Fibroblast of villous mesenchyme (primary cell): ENCODE measurements around the gene NPAS4. TPM values are rescaled to one million over a fixed set of nuclear protein-coding genes. Genes with fewer than 3 reads are reported as not detected.

ENCODE experiments used
- DNase-seq: peaks from one replicate; pipeline ENCODE4 v3.0.0-alpha.2; 2010; ENCODE audit warnings: low read depth
- H3K4me3 ChIP-seq: 2 replicates; pipeline ENCODE4 v1.5.1; 2011; ENCODE audit warnings: low read depth, mild to moderate bottlenecking, low read length
- CTCF ChIP-seq: IDR thresholded peaks from 2 replicates; pipeline ENCODE4 v1.5.1; 2012; ENCODE audit warnings: low read depth, mild to moderate bottlenecking, low read length; ENCODE audit not compliant: insufficient read depth
- small RNA-seq: library from RNA; depleted of rRNA; stranded (forward); fragments of <200 nt; gene quantifications from one replicate; pipeline ENCODE3, GENCODE V24; 2012
- total RNA-seq: library from RNA; depleted of rRNA; stranded (reverse); fragments of >200 nt; gene quantifications from 2 replicates; pipeline ENCODE4 v1.2.3, GENCODE V29; 2012

The NPAS4 gene
- total RNA-seq, 1 donor, result not detected

GRCh38 chr11:66472054-66472453 lies 51.2 kb downstream of the NPAS4 start:
- TF ChIP-seq CTCF, result no peak
- no peak overlapping the region for H3K4me3 ChIP-seq
- DNase-seq, result no peak

GRCh38 chr11:66473167-66473566 lies 52.3 kb downstream of the NPAS4 start:
- no peak for TF ChIP-seq CTCF
- DNase-seq, result no peak
- no peak overlapping the region for H3K4me3 ChIP-seq

GRCh38 chr11:66473608-66474515 lies 53.0 kb downstream of the NPAS4 start:
- no peak overlapping the region for H3K4me3 ChIP-seq
- TF ChIP-seq CTCF, result no peak
- DNase-seq, result no peak

- DNase-seq, result no peak
- TF ChIP-seq CTCF, result no peak
- no peak overlapping the region for H3K4me3 ChIP-seq
These were observed 54.7 kb downstream of the NPAS4 start for GRCh38 chr11:66475349-66476172.

Small RNA genes lying within 50 kb of the gene (small RNA-seq; reads per million reads assigned to genes)
- gene RF00017 (not detected), gene RF00416 (not detected), gene RNU1-84P (6.3 reads per million, percentile 85 among the genes with 10 or more reads in this experiment)

Other genes with a start within 250 kb of the NPAS4 start
- 18.7 and 24.6 TPM in 2 replicates for gene KLC2, start 163.3 kb upstream of the NPAS4 start, total RNA-seq
- 88.9 and 89.5 TPM in 2 replicates for gene RAB1B, start 152.4 kb upstream of the NPAS4 start, total RNA-seq
- gene CNIH2, start 142.9 kb upstream of the NPAS4 start, total RNA-seq, result 0.43 and 0.64 TPM in 2 replicates
- 187 and 189 TPM in 2 replicates for gene YIF1A, start 131.9 kb upstream of the NPAS4 start, total RNA-seq
- gene TMEM151A, start 129.1 kb upstream of the NPAS4 start, total RNA-seq, result under 0.01 TPM in 1 of 2 replicates, not detected in the other
- 85.1 and 108 TPM in 2 replicates for gene CD248, start 104.0 kb upstream of the NPAS4 start, total RNA-seq
- gene RIN1, start 84.6 kb upstream of the NPAS4 start, total RNA-seq, result 19.0 and 23.8 TPM in 2 replicates
- 42.3 and 47.0 TPM in 2 replicates for gene BRMS1, start 75.9 kb upstream of the NPAS4 start, total RNA-seq
- 21.6 and 25.0 TPM in 2 replicates for gene B4GAT1, start 73.4 kb upstream of the NPAS4 start, total RNA-seq
- gene SLC29A2, start 49.3 kb upstream of the NPAS4 start, total RNA-seq, result 0.64 and 0.86 TPM in 2 replicates
- gene MRPL11, start 17.8 kb downstream of the NPAS4 start, total RNA-seq, result 38.0 and 46.7 TPM in 2 replicates
- 10.8 and 13.2 TPM in 2 replicates for gene PELI3, start 45.9 kb downstream of the NPAS4 start, total RNA-seq
- gene DPP3, start 59.4 kb downstream of the NPAS4 start, total RNA-seq, result 67.6 and 70.4 TPM in 2 replicates
- 25.4 and 34.5 TPM in 2 replicates for gene BBS1, start 89.6 kb downstream of the NPAS4 start, total RNA-seq
- 9.5 and 11.0 TPM in 2 replicates for gene ZDHHC24, start 125.0 kb downstream of the NPAS4 start, total RNA-seq
- gene ACTN3, start 125.9 kb downstream of the NPAS4 start, total RNA-seq, result under 0.01 TPM in 1 of 2 replicates, not detected in the other
- gene CTSF, start 147.6 kb downstream of the NPAS4 start, total RNA-seq, result 9.9 and 12.6 TPM in 2 replicates
- 0.43 and 0.64 TPM in 2 replicates for gene CCDC87, start 172.0 kb downstream of the NPAS4 start, total RNA-seq
- 34.5 and 35.4 TPM in 2 replicates for gene CCS, start 172.2 kb downstream of the NPAS4 start, total RNA-seq
- 24.8 and 32.8 TPM in 2 replicates for gene RBM14, start 195.6 kb downstream of the NPAS4 start, total RNA-seq
- gene RBM4, start 217.7 kb downstream of the NPAS4 start, total RNA-seq, result 84.4 and 118 TPM in 2 replicates